Thoracic aorta (tissue), 2 donors: Measurements from ENCODE around the gene RNF157. TPM values are rescaled to one million over a fixed set of nuclear protein-coding genes. Genes with fewer than 3 reads are reported as not detected.

ENCODE experiments used
- ATAC-seq: fragments of 150-250 bp; one replicate; pipeline ENCODE4 v1.8.0; 2017; ENCODE audit warnings: low read depth; ENCODE audit not compliant: insufficient number of reproducible peaks, low FRiP score
- DNase-seq: peaks from one replicate; pipeline ENCODE4 v3.0.0-alpha.2; 2020; ENCODE audit warnings: low spot score
- H3K27ac ChIP-seq, 2 donors: fragments of 200-600 bp; sonication (generic); 1 replicate in 1 of 2; 2 replicates in 1 of 2; pipeline ENCODE4 v1.5.1; 2016; ENCODE audit warnings: mild to moderate bottlenecking in 2 of 2, moderate library complexity in 2 of 2
- H3K27me3 ChIP-seq: fragments of 200-600 bp; sonication (generic); replicated peaks from 2 replicates; pipeline ENCODE4 v1.6.0; 2016; ENCODE audit warnings: mild to moderate bottlenecking; ENCODE audit not compliant: insufficient read depth
- H3K36me3 ChIP-seq: fragments of 200-600 bp; sonication (generic); one replicate; pipeline ENCODE4 v1.5.1; 2016
- H3K4me1 ChIP-seq, 2 donors: fragments of 200-600 bp; sonication (generic); 1 replicate in 1 of 2; 2 replicates in 1 of 2; pipeline versions ENCODE4 v1.5.1 to v1.6.0; 2016; ENCODE audit warnings: low read depth in 2 of 2, mild to moderate bottlenecking in 1 of 2; ENCODE audit not compliant: control insufficient read depth in 1 of 2
- H3K4me3 ChIP-seq: fragments of 200-600 bp; sonication (generic); 2 replicates; pipeline ENCODE4 v1.5.1; 2016; ENCODE audit warnings: mild to moderate bottlenecking
- H3K9me3 ChIP-seq: fragments of 200-600 bp; sonication (generic); 2 replicates; pipeline ENCODE4 v1.5.1; 2016
- CTCF ChIP-seq: fragments of 200-600 bp; sonication (generic); IDR thresholded peaks from one replicate; pipeline ENCODE4 v1.5.1; 2019; ENCODE audit warnings: antibody characterized with exemption
- total RNA-seq, 2 donors: library from RNA; depleted of rRNA; stranded (reverse); fragments of >200 nt; gene quantifications; one replicate each; pipeline versions ENCODE4 v1.1.0 to v1.2.3, GENCODE V29; 2016

The RNF157 gene
- total RNA-seq, 2 donors from 2014 or later, result 0.41 to 1.9 TPM

- no peak for ATAC-seq
- no peaks in the 10 kb centered on the region for H3K9me3 ChIP-seq
- H3K27ac ChIP-seq, result no peak overlapping the region
- no peaks in the 10 kb centered on the region for H3K36me3 ChIP-seq
- no peak for DNase-seq
- H3K27me3 ChIP-seq, result no peaks in the 10 kb centered on the region
- TF ChIP-seq CTCF, result no peak
- no peak overlapping the region for H3K4me3 ChIP-seq
- H3K4me1 ChIP-seq, result peaks cover 12 to 15% of the 10 kb centered on the region in 2 donors
These were observed 35.8 kb upstream of the RNF157 start for GRCh38 chr17:76276069-76276431.

GRCh38 chr17:76275382-76276068 is 35.2 kb upstream of the RNF157 start:
- DNase-seq (no peak), ATAC-seq (no peak)
- Histone ChIP-seq H3K4me3 (no peak overlapping the region), H3K27me3 (no peaks in the 10 kb centered on the region), H3K9me3 (no peaks in the 10 kb centered on the region), H3K36me3 (no peaks in the 10 kb centered on the region), H3K4me1 (peaks cover 12 to 15% of the 10 kb centered on the region in 2 donors), H3K27ac (no peak overlapping the region)
- no peak for TF ChIP-seq CTCF

GRCh38 chr17:76274112-76274956 is 34.0 kb upstream of the RNF157 start:
- peaks cover 12 to 18% of the 10 kb centered on the region in 2 donors for H3K4me1 ChIP-seq
- H3K36me3 ChIP-seq, result peaks cover 4% of the 10 kb centered on the region
- DNase-seq (no peak), ATAC-seq (no peak)
- no peak overlapping the region for H3K4me3 ChIP-seq
- H3K27ac ChIP-seq, result no peak overlapping the region
- H3K27me3 ChIP-seq, result no peaks in the 10 kb centered on the region
- no peaks in the 10 kb centered on the region for H3K9me3 ChIP-seq
- TF ChIP-seq CTCF, result no peak

GRCh38 chr17:76273445-76274111 is 33.3 kb upstream of the RNF157 start:
- no peak for TF ChIP-seq CTCF
- no peak for DNase-seq
- Histone ChIP-seq H3K27me3 (no peaks in the 10 kb centered on the region), H3K4me3 (no peak overlapping the region), H3K9me3 (no peaks in the 10 kb centered on the region), H3K4me1 (peaks cover 19 to 23% of the 10 kb centered on the region in 2 donors), H3K36me3 (peaks cover 4% of the 10 kb centered on the region), H3K27ac (no peak overlapping the region)
- ATAC-seq, result no peak
